Endothelial cell of umbilical vein (primary cell): Measurements from ENCODE around the gene STAB2. TPM values are rescaled to one million over a fixed set of nuclear protein-coding genes. Genes with fewer than 3 reads are reported as not detected.

ENCODE experiments used
- BruUV-seq: library from RNA; stranded (reverse); fragments of 400-500 nt; replicated peaks from 2 replicates; lab custom pipeline; 2021; lab: Mats Ljungman, UMichigan
- CTCF ChIA-PET: fragments of 300-600, 350-600 bp; sonication (Branson Sonifier 250); formaldehyde crosslinking; loops from one replicate; lab custom pipeline; 2021; ENCODE audit warnings: antibody characterized with exemption, inconsistent platforms; lab: Charles Lee
- POLR2A ChIA-PET: fragments of 300-600, 350-600 bp; sonication (Branson Sonifier 250); formaldehyde crosslinking; loops from one replicate; lab custom pipeline; 2021; ENCODE audit warnings: antibody characterized with exemption, inconsistent platforms; lab: Charles Lee
- DNase-seq: peaks from one replicate; pipeline ENCODE4 v3.0.0-alpha.2; 2011; ENCODE audit warnings: low read depth, low spot score
- FAIRE-seq: peaks from 2 replicates; lab custom pipeline; 2011; peaks lifted over from hg19 to GRCh38; lab: Jason Lieb, UNC
- H2AFZ ChIP-seq: 2 replicates; pipeline ENCODE4 v1.6.0; 2012; ENCODE audit warnings: low read depth, low read length, control low read depth, inconsistent platforms
- H3K27ac ChIP-seq: 2 replicates; pipeline ENCODE4 v1.5.1; 2011; ENCODE audit warnings: low read depth, mild to moderate bottlenecking, control low read depth, low read length, moderate library complexity; ENCODE audit not compliant: insufficient read depth
- H3K27me3 ChIP-seq, 2 experiments: 2 replicates each; pipeline versions ENCODE4 v1.6.0 to v1.6.1; 2011; ENCODE audit warnings: low read length in 2 of 2, mixed read lengths in 1 of 2; ENCODE audit not compliant: control insufficient read depth in 2 of 2, insufficient read depth in 2 of 2
- H3K36me3 ChIP-seq, 2 experiments: 2 replicates in 1 of 2; 3 replicates in 1 of 2; pipeline ENCODE4 v1.5.1; 2011; ENCODE audit warnings: low read length in 2 of 2, mild to moderate bottlenecking in 1 of 2, moderate library complexity in 1 of 2; ENCODE audit not compliant: control insufficient read depth in 2 of 2, insufficient read depth in 2 of 2; ENCODE audit errors: extremely low read depth in 1 of 2
- H3K4me1 ChIP-seq: 3 replicates; pipeline ENCODE4 v1.5.1; 2011; ENCODE audit warnings: mild to moderate bottlenecking, low read length; ENCODE audit not compliant: control insufficient read depth, insufficient read depth; ENCODE audit errors: extremely low read depth
- H3K4me2 ChIP-seq: 2 replicates; pipeline ENCODE4 v1.6.1; 2011; ENCODE audit warnings: low read length, control low read depth, mixed read lengths; ENCODE audit not compliant: insufficient read depth
- H3K4me3 ChIP-seq, 3 experiments: fragments of 200-600 bp in 1 of 3; sonication (generic), shearing (Covaris generic) in 1 of 3; replicated peaks in 1 of 3; 2 replicates each; pipeline ENCODE4 v1.5.1; 2011 to 2016; ENCODE audit warnings: control low read depth in 3 of 3, low read length in 3 of 3, mild to moderate bottlenecking in 2 of 3, inconsistent platforms in 1 of 3, low read depth in 1 of 3, moderate library complexity in 1 of 3; ENCODE audit not compliant: insufficient read depth in 1 of 3
- H3K79me2 ChIP-seq: 2 replicates; pipeline ENCODE4 v1.6.0; 2012; ENCODE audit warnings: low read length, inconsistent platforms; ENCODE audit not compliant: control insufficient read depth, insufficient read depth
- H3K9ac ChIP-seq: replicated peaks from 2 replicates; pipeline ENCODE3; 2011; ENCODE audit warnings: low read length, control low read depth; ENCODE audit not compliant: insufficient read depth; ENCODE audit errors: extremely low read depth
- H3K9me1 ChIP-seq: replicated peaks from 3 replicates; pipeline ENCODE4 v1.6.0; 2011; ENCODE audit warnings: mild to moderate bottlenecking, low read length; ENCODE audit not compliant: control insufficient read depth, insufficient read depth; ENCODE audit errors: extremely low read depth
- H3K9me3 ChIP-seq: replicated peaks from 2 replicates; pipeline ENCODE4 v1.5.1; 2012; ENCODE audit warnings: low read length, inconsistent platforms; ENCODE audit not compliant: control insufficient read depth, insufficient read depth
- H4K20me1 ChIP-seq: replicated peaks from 2 replicates; pipeline ENCODE3; 2011; ENCODE audit warnings: mild to moderate bottlenecking, low read length; ENCODE audit not compliant: control insufficient read depth, insufficient read depth; ENCODE audit errors: extremely low read depth
- CTCF ChIP-seq, 2 donors: IDR thresholded peaks; 1 replicate in 1 of 2; 2 replicates in 1 of 2; pipeline ENCODE4 v1.5.1; 2011; ENCODE audit warnings: low read length in 2 of 2, mild to moderate bottlenecking in 2 of 2, moderate library complexity in 2 of 2, control low read depth in 1 of 2, inconsistent platforms in 1 of 2, low read depth in 1 of 2; ENCODE audit not compliant: insufficient read depth in 1 of 2; ENCODE audit errors: extremely low read depth in 1 of 2
- EZH2 ChIP-seq: IDR thresholded peaks from 2 replicates; pipeline ENCODE4 v1.6.1; 2012; ENCODE audit warnings: borderline replicate concordance, low read depth, mild to moderate bottlenecking, moderate library complexity, low read length, inconsistent platforms; ENCODE audit not compliant: severe bottlenecking
- FOS ChIP-seq: IDR thresholded peaks from 2 replicates; pipeline ENCODE4 v1.6.1; 2011; ENCODE audit warnings: mild to moderate bottlenecking, low read length, moderate library complexity, borderline replicate concordance; ENCODE audit not compliant: insufficient read depth
- GATA2 ChIP-seq: IDR thresholded peaks from 2 replicates; pipeline ENCODE4 v1.7.0; 2011; ENCODE audit warnings: low read depth, mild to moderate bottlenecking, moderate library complexity, mixed read lengths, low read length; ENCODE audit not compliant: insufficient read length, insufficient read depth
- JUN ChIP-seq: IDR thresholded peaks from 2 replicates; pipeline ENCODE4 v1.6.1; 2011; ENCODE audit warnings: borderline replicate concordance, low read depth; ENCODE audit not compliant: insufficient read length, insufficient read depth
- MAX ChIP-seq: IDR thresholded peaks from 2 replicates; pipeline ENCODE4 v1.6.1; 2011; ENCODE audit not compliant: insufficient read depth, insufficient read length
- MYC ChIP-seq: IDR thresholded peaks from one replicate; pipeline ENCODE4 v1.6.1; 2011; ENCODE audit warnings: mild to moderate bottlenecking, low read depth, low read length
- POLR2A ChIP-seq: IDR thresholded peaks from 2 replicates; pipeline ENCODE4 v1.6.1; 2012; ENCODE audit warnings: low read depth, mild to moderate bottlenecking, control low read depth, low read length
- POLR2AphosphoS5 ChIP-seq: IDR thresholded peaks from 2 replicates; pipeline ENCODE4 v1.6.1; 2012; ENCODE audit warnings: low read depth, mild to moderate bottlenecking, control low read depth, low read length, moderate library complexity; ENCODE audit not compliant: insufficient read depth
- dilution Hi-C: fragments of 300-500 bp; cut with MboI; formaldehyde crosslinking; loops from one replicate; pipeline ENCODE4 v1.15.0; 2019; ENCODE audit warnings: low sequenced_read_pairs; ENCODE audit not compliant: extremely low pct_ligation_motif_present
- intact Hi-C: fragments of 100-400 bp; cut with micrococcal nuclease; formaldehyde crosslinking; loops from one replicate; pipeline ENCODE4 v1.10.0; 2022
- polyA plus RNA-seq, 4 experiments: library from polyadenylated mRNA; depleted of rRNA in 3 of 4; stranded (reverse) in 3 of 4; unstranded in 1 of 4; fragments of >200 nt; gene quantifications; 2 replicates each; pipeline versions ENCODE4 v1.2.1 to v1.2.3, GENCODE V29; 2011 to 2012; ENCODE audit warnings: missing spikeins in 1 of 4
- total RNA-seq: library from RNA; stranded (reverse); gene quantifications from 2 replicates; pipeline ENCODE4 v1.2.3, GENCODE V29; 2021

Gene STAB2
- total and polyA plus RNA-seq, 2 donors (not counting 3 experiments of a cell fraction or from before 2014, with no cell fraction given): 0.01 TPM; not detected in 1

- Histone ChIP-seq H3K27me3 (no peaks in the 10 kb centered on the region), H2AFZ (no peak overlapping the region), H3K4me1 (peaks cover 43% of the 10 kb centered on the region), H3K9me1 (no peaks in the 10 kb centered on the region), H3K4me2 (no peak overlapping the region), H4K20me1 (no peaks in the 10 kb centered on the region), H3K9ac (no peak overlapping the region), H3K36me3 (no peaks in the 10 kb centered on the region), H3K27ac (no peak overlapping the region), H3K9me3 (no peaks in the 10 kb centered on the region), H3K79me2 (no peaks in the 10 kb centered on the region), H3K4me3 (no peak overlapping the region)
- FAIRE-seq (no peak), DNase-seq (no peak)
- POLR2A ChIA-PET: no interaction called here
- no TSS peak for BruUV-seq
- intact Hi-C loops: no loop called here
- TF ChIP-seq FOS (no peak), POLR2A (no peak), EZH2 (no peak)
- CTCF ChIA-PET: interaction anchor here (0.7 kb wide), 1 partner anchor 32 kb away, joined by 3 read pairs; no protein-coding TSS in a partner anchor
- dilution Hi-C loops: no loop called here
Measured at GRCh38 chr12:103801709-103802585, 214.9 kb downstream of the STAB2 start.

- no peaks in the 10 kb centered on the region for H3K79me2 ChIP-seq
- ChIA-PET POLR2A (no interaction called here), CTCF (interaction anchor here (0.7 kb wide), 1 partner anchor 32 kb away, joined by 3 read pairs; no protein-coding TSS in a partner anchor)
- H2AFZ ChIP-seq: no peak overlapping the region
- TF ChIP-seq MYC (no peak), POLR2A (no peak), CTCF (IDR thresholded peaks at IDR 0.05; ENCODE audit: extremely low read depth in 1 of 2, insufficient read depth in 1 of 2, low read depth in 1 of 2, low read length in 2 of 2) (no peak), GATA2 (no peak), EZH2 (no peak), MAX (no peak), POLR2AphosphoS5 (no peak), FOS (no peak), JUN (no peak)
- intact Hi-C loops (no loop called here), dilution Hi-C loops (no loop called here)
- no peaks in the 10 kb centered on the region for H3K9me1 ChIP-seq
- FAIRE-seq: no peak
- H3K4me2 ChIP-seq: no peak overlapping the region
- no peak overlapping the region for H3K27ac ChIP-seq
- no peak overlapping the region for H3K9ac ChIP-seq
- no peaks in the 10 kb centered on the region for H4K20me1 ChIP-seq
- no peak overlapping the region for H3K4me3 ChIP-seq
- no peak for DNase-seq
- H3K36me3 ChIP-seq: no peaks in the 10 kb centered on the region
- H3K27me3 ChIP-seq: no peaks in the 10 kb centered on the region
- no peaks in the 10 kb centered on the region for H3K9me3 ChIP-seq
- peaks cover 44% of the 10 kb centered on the region for H3K4me1 ChIP-seq
- no TSS peak for BruUV-seq
Measured at GRCh38 chr12:103802586-103802886, 215.5 kb downstream of the STAB2 start.
